ENCODE results near the gene PMAIP1.

DNA sequence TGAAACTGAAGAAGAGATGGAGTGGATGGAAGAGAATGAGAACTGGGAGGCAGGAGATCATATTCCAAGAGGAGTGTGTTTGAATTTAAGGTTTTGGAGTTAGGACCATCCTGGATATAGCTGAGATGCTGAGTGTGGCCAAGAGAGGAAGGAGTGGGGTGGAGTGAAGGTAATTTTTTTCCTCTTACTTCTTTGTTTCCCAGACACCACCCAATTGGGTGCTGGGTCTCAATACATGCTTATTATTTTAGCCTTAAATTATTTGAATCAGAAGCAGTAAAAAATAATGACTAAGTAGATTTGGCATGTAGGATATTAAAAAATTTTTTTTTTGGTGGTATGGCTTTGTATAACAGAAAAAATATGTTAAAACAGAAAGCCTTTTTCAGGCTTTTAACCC, 39.3 kb downstream of the PMAIP1 start:
- TF ChIP-seq, protein P1, sequence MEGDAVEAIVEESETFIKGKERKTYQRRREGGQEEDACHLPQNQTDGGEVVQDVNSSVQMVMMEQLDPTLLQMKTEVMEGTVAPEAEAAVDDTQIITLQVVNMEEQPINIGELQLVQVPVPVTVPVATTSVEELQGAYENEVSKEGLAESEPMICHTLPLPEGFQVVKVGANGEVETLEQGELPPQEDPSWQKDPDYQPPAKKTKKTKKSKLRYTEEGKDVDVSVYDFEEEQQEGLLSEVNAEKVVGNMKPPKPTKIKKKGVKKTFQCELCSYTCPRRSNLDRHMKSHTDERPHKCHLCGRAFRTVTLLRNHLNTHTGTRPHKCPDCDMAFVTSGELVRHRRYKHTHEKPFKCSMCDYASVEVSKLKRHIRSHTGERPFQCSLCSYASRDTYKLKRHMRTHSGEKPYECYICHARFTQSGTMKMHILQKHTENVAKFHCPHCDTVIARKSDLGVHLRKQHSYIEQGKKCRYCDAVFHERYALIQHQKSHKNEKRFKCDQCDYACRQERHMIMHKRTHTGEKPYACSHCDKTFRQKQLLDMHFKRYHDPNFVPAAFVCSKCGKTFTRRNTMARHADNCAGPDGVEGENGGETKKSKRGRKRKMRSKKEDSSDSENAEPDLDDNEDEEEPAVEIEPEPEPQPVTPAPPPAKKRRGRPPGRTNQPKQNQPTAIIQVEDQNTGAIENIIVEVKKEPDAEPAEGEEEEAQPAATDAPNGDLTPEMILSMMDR (IDR thresholded peaks at IDR 0.05; ENCODE audit: low read depth, low read length, missing input control), result no peak
- TF ChIP-seq RAD21 (IDR thresholded peaks at IDR 0.05), result no peak
- TF ChIP-seq HNF4A (conservative IDR thresholded peaks at IDR 0.05), result no peak
- no peak for TF ChIP-seq YY1 (IDR thresholded peaks at IDR 0.05)
- no peak for TF ChIP-seq GABPA (IDR thresholded peaks at IDR 0.05 in 1 of 2, conservative IDR thresholded peaks at IDR 0.05 in 1 of 2)
- TF ChIP-seq FOXA1 (IDR thresholded peaks at IDR 0.05), result no peak

All from liver (tissue), 3 donors.